HCT116 (cell line): ENCODE measurements around the gene FAAH2. TPM values are rescaled to one million over a fixed set of nuclear protein-coding genes. Genes with fewer than 3 reads are reported as not detected.
A peak's percentile ranks its signal among the peaks of the same experiment; 100 is the strongest.

Experiments
- ATAC-seq: fragments of 200-7000 bp; cut with Tn5 transposase; 2 replicates; pipeline ENCODE4 v1.9.1; 2020; ENCODE audit warnings: mild to moderate bottlenecking, moderate library complexity
- BruUV-seq: library from RNA; stranded (reverse); fragments of 400-500 nt; replicated peaks from 2 replicates; lab custom pipeline; 2021; lab: Mats Ljungman, UMichigan
- CTCF ChIA-PET: fragments of 300-600 bp; sonication (Branson Sonifier 250); formaldehyde crosslinking; loops from one replicate; lab custom pipeline; 2021; ENCODE audit warnings: antibody characterized with exemption; lab: Charles Lee
- POLR2A ChIA-PET: fragments of 300-600, 350-600 bp; sonication (Branson Sonifier 250); formaldehyde crosslinking; loops from one replicate; lab custom pipeline; 2021; ENCODE audit warnings: antibody characterized with exemption; lab: Charles Lee
- RAD21 ChIA-PET, 2 experiments: fragments of 300-600 bp; sonication (Branson Sonifier 250); formaldehyde crosslinking; loops; one replicate each; lab custom pipeline; 2023; ENCODE audit warnings: low total read pairs in 2 of 2; ENCODE audit not compliant: uncharacterized antibody in 2 of 2, unreplicated experiment in 2 of 2, low non-redundant PET in 1 of 2; lab: Charles Lee
- DNase-seq: peaks from one replicate; pipeline ENCODE4 v3.0.0-alpha.2; 2010; ENCODE audit warnings: low read depth, low spot score
- H2AFZ ChIP-seq: fragments of 200-600 bp; shearing (Covaris generic), sonication (generic); 2 replicates; pipeline ENCODE4 v1.6.1; 2017; ENCODE audit warnings: low read depth, mixed run types, mixed read lengths, antibody characterized with exemption, low read length; ENCODE audit not compliant: poor library complexity, severe bottlenecking
- H3K27ac ChIP-seq: 2 replicates; pipeline ENCODE4 v1.5.1; 2012; ENCODE audit warnings: low read depth, low read length
- H3K27me3 ChIP-seq: fragments of 200-600 bp; sonication (generic); 2 replicates; pipeline ENCODE4 v1.6.1; 2016; ENCODE audit warnings: mixed run types, low read length, mixed read lengths; ENCODE audit not compliant: insufficient read depth
- H3K36me3 ChIP-seq, 2 experiments: fragments of 200-500 bp in 1 of 2; fragments of 200-600 bp in 1 of 2; sonication (Bioruptor generic) in 1 of 2; sonication (generic) in 1 of 2; 2 replicates each; pipeline versions ENCODE4 v1.5.1 to v1.6.1; 2014 to 2016; ENCODE audit warnings: low read length in 2 of 2, inconsistent platforms in 1 of 2, mixed read lengths in 1 of 2, mixed run types in 1 of 2; ENCODE audit not compliant: insufficient read depth in 2 of 2, control insufficient read depth in 1 of 2
- H3K4me1 ChIP-seq, 2 experiments: fragments of 200-600 bp in 1 of 2; sonication (generic) in 1 of 2; 2 replicates each; pipeline versions ENCODE4 v1.5.1 to v1.6.1; 2012 to 2017; ENCODE audit warnings: low read length in 2 of 2, inconsistent platforms in 1 of 2, mild to moderate bottlenecking in 1 of 2, mixed read lengths in 1 of 2, mixed run types in 1 of 2, moderate library complexity in 1 of 2; ENCODE audit not compliant: insufficient read depth in 2 of 2, control insufficient read depth in 1 of 2
- H3K4me2 ChIP-seq: fragments of 200-600 bp; sonication (generic); 2 replicates; pipeline ENCODE4 v1.6.1; 2017; ENCODE audit warnings: mixed run types, low read length, mixed read lengths
- H3K4me3 ChIP-seq, 2 experiments: fragments of 200-600 bp in 1 of 2; sonication (generic) in 1 of 2; replicated peaks in 1 of 2; 2 replicates each; pipeline ENCODE4 v1.5.1; 2011 to 2016; ENCODE audit warnings: low read length in 2 of 2, control low read depth in 1 of 2, low read depth in 1 of 2, mild to moderate bottlenecking in 1 of 2, mixed read lengths in 1 of 2, mixed run types in 1 of 2
- H3K79me2 ChIP-seq: fragments of 200-600 bp; sonication (generic); 2 replicates; pipeline ENCODE4 v1.6.1; 2017; ENCODE audit warnings: mild to moderate bottlenecking, mixed run types, low read length, moderate library complexity, mixed read lengths; ENCODE audit not compliant: insufficient read depth
- H3K9ac ChIP-seq: fragments of 200-600 bp; sonication (generic); 2 replicates; pipeline ENCODE4 v1.6.1; 2016; ENCODE audit warnings: low read length, mixed read lengths
- H3K9me2 ChIP-seq: fragments of 200-600 bp; sonication (generic), shearing (Covaris generic); 2 replicates; pipeline ENCODE4 v1.6.1; 2017; ENCODE audit warnings: mixed run types, mild to moderate bottlenecking, moderate library complexity; ENCODE audit not compliant: insufficient read depth
- H3K9me3 ChIP-seq, 2 experiments: fragments of 200-500 bp in 1 of 2; fragments of 200-600 bp in 1 of 2; sonication (Bioruptor generic) in 1 of 2; sonication (generic) in 1 of 2; 2 replicates each; pipeline ENCODE4 v1.6.1; 2014 to 2017; ENCODE audit warnings: low read length in 2 of 2, mixed read lengths in 2 of 2, inconsistent platforms in 1 of 2, low read depth in 1 of 2, mild to moderate bottlenecking in 1 of 2, mixed run types in 1 of 2, moderate library complexity in 1 of 2; ENCODE audit not compliant: control insufficient read depth in 1 of 2, insufficient read depth in 1 of 2
- H4K20me1 ChIP-seq: fragments of 200-600 bp; sonication (generic), shearing (Covaris generic); 2 replicates; pipeline ENCODE4 v1.6.1; 2017; ENCODE audit warnings: mixed run types, mild to moderate bottlenecking, moderate library complexity; ENCODE audit not compliant: insufficient read depth
- CBX3 ChIP-seq: IDR thresholded peaks from 2 replicates; pipeline ENCODE4 v1.6.1; 2012; ENCODE audit warnings: low read depth
- CEBPB ChIP-seq: IDR thresholded peaks from 2 replicates; pipeline ENCODE4 v1.6.1; 2012; ENCODE audit warnings: low read depth
- EGR1 ChIP-seq: IDR thresholded peaks from 2 replicates; pipeline ENCODE4 v1.6.1; 2012; ENCODE audit warnings: low read depth
- EZH2 ChIP-seq: fragments of 200-600 bp; sonication (generic); IDR thresholded peaks from 2 replicates; pipeline ENCODE4 v1.6.1; 2017; ENCODE audit warnings: antibody characterized with exemption, mixed run types
- FOSL1 ChIP-seq: IDR thresholded peaks from 2 replicates; pipeline ENCODE4 v1.6.1; 2012; ENCODE audit warnings: low read depth
- JUND ChIP-seq: IDR thresholded peaks from 2 replicates; pipeline ENCODE4 v1.6.1; 2012
- POLR2A ChIP-seq: IDR thresholded peaks from 2 replicates; pipeline ENCODE4 v1.7.0; 2011; ENCODE audit warnings: borderline replicate concordance; ENCODE audit not compliant: insufficient read depth, insufficient read length; ENCODE audit errors: extremely low read depth
- POLR2AphosphoS5 ChIP-seq: IDR thresholded peaks from 2 replicates; pipeline ENCODE4 v1.6.1; 2011; ENCODE audit warnings: mild to moderate bottlenecking, low read depth, low read length, moderate library complexity
- SIN3A ChIP-seq: IDR thresholded peaks from 2 replicates; pipeline ENCODE4 v1.6.1; 2012; ENCODE audit warnings: low read depth
- SP1 ChIP-seq: IDR thresholded peaks from 2 replicates; pipeline ENCODE4 v1.6.1; 2012; ENCODE audit warnings: low read depth
- TCF7L2 ChIP-seq: IDR thresholded peaks from 2 replicates; pipeline ENCODE4 v1.7.0; 2011; ENCODE audit warnings: borderline replicate concordance, inconsistent platforms; ENCODE audit not compliant: insufficient read depth, insufficient read length; ENCODE audit errors: extremely low read depth
- ZFX ChIP-seq: fragments of 450-650 bp; IDR thresholded peaks from 2 replicates; pipeline ENCODE4 v1.6.1; 2017
- intact Hi-C: fragments of 100-400 bp; cut with micrococcal nuclease; formaldehyde crosslinking; loops from 2 replicates; pipeline ENCODE4 v1.10.0; 2022
- total RNA-seq: library from RNA; stranded (reverse); gene quantifications from one replicate; pipeline ENCODE4 v1.2.1, GENCODE V29; 2021; ENCODE audit not compliant: unreplicated experiment
- TF ChIP-seq, protein P1 (sequence below), 3 experiments: fragments of 200-600 bp in 1 of 3; sonication (generic) in 1 of 3; IDR thresholded peaks in 2 of 3; conservative IDR thresholded peaks in 1 of 3; 2 replicates each; pipeline ENCODE4 v1.5.1; 2012 to 2017; ENCODE audit warnings: low read depth in 2 of 3, low read length in 2 of 3, antibody characterized with exemption in 1 of 3, borderline replicate concordance in 1 of 3, control low read depth in 1 of 3, mild to moderate bottlenecking in 1 of 3, mixed read lengths in 1 of 3, mixed run types in 1 of 3, moderate library complexity in 1 of 3; ENCODE audit not compliant: insufficient read depth in 1 of 3
- TF ChIP-seq, protein P2 (sequence below): IDR thresholded peaks from 2 replicates; pipeline ENCODE4 v1.6.1; 2012
- TF ChIP-seq, protein P3 (sequence below): IDR thresholded peaks from 2 replicates; pipeline ENCODE4 v1.6.1; 2012

The FAAH2 gene
- total RNA-seq, 1 experiment from 2014 or later = 6.1 TPM

DNA sequence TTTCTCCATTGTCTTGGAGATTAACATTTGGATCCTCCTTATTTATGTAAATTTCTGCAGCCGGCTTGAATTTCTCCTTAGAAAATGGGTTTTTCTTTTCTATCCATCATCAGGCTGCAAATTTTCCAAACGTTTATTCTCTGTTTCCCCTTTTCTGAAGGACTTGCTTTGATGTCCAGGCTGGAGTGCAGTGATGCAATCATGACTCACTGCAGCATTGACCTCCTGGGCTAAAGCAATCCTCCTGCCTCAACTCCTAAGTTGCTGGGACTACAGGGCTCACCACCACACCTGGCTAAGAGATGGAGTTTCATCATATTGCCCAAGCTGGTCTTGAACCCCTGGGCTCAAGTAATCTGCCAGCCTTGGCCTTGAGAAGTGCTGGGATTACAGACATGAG lies 161.3 kb downstream of the FAAH2 start:
- Histone ChIP-seq H3K4me3 (no peak overlapping the region), H3K4me1 (peaks cover 0 to 13% of the 10 kb centered on the region in 2 experiments; a peak in 3 of 4 replicates), H3K27me3 (no peaks in the 10 kb centered on the region), H2AFZ (no peak overlapping the region), H3K27ac (no peak overlapping the region), H4K20me1 (no peaks in the 10 kb centered on the region), H3K9me2 (no peaks in the 10 kb centered on the region), H3K79me2 (no peaks in the 10 kb centered on the region), H3K9ac (no peak overlapping the region), H3K36me3 (no peaks in the 10 kb centered on the region), H3K4me2 (no peak overlapping the region), H3K9me3 (no peaks in the 10 kb centered on the region)
- ChIA-PET RAD21 (no interaction called here), POLR2A (no interaction called here), CTCF (no interaction called here)
- ATAC-seq (no peak; the same call in 1 of the 2 replicates), DNase-seq (no peak)
- intact Hi-C loops = no loop called here
- no TSS peak for BruUV-seq
- TF ChIP-seq TCF7L2 (peak; percentile 82), FOSL1 (peak; percentile 54; the same call in 1 of the 2 replicates), JUND (peak; percentile 52), SIN3A (no peak), CEBPB (peak; percentile 60)
- TF ChIP-seq, protein P1, sequence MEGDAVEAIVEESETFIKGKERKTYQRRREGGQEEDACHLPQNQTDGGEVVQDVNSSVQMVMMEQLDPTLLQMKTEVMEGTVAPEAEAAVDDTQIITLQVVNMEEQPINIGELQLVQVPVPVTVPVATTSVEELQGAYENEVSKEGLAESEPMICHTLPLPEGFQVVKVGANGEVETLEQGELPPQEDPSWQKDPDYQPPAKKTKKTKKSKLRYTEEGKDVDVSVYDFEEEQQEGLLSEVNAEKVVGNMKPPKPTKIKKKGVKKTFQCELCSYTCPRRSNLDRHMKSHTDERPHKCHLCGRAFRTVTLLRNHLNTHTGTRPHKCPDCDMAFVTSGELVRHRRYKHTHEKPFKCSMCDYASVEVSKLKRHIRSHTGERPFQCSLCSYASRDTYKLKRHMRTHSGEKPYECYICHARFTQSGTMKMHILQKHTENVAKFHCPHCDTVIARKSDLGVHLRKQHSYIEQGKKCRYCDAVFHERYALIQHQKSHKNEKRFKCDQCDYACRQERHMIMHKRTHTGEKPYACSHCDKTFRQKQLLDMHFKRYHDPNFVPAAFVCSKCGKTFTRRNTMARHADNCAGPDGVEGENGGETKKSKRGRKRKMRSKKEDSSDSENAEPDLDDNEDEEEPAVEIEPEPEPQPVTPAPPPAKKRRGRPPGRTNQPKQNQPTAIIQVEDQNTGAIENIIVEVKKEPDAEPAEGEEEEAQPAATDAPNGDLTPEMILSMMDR (IDR thresholded peaks at IDR 0.05 in 2 of 3, conservative IDR thresholded peaks at IDR 0.05 in 1 of 3; ENCODE audit: borderline replicate concordance in 1 of 3, insufficient read depth in 1 of 3, low read depth in 2 of 3, low read length in 2 of 3) = no peak
- TF ChIP-seq, protein P2, sequence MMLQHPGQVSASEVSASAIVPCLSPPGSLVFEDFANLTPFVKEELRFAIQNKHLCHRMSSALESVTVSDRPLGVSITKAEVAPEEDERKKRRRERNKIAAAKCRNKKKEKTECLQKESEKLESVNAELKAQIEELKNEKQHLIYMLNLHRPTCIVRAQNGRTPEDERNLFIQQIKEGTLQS = peak; percentile 45; the same call in 1 of the 2 replicates

DNA sequence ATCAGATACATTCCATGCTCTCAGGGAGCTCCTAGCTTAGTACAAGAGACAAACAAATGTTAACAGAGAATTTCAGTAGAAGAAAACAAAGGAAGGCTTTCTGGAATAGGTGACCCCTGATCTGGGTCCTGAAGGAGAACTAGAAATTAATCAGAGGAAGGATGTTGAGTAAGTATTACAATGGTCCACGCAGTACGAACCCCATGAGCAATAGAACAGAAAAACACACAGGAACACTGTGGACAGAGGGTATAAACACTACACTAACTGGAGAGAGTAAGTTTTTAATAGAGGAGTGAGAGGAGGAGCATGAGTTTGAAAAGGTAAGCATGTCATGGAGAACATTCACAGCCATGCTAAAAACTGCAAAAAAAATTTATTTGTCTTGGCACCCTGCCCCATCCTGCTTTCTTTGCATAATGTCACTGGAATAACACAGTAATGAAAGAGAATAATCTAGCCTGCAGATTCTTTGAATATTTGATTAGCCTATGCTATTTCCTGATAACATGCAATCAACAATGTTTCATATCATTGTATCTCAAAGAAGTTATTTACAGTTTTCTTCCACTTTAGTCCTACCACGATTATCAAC lies 165.0 kb downstream of the FAAH2 start:
- ChIA-PET POLR2A (no interaction called here), CTCF (no interaction called here), RAD21 (no interaction called here)
- Histone ChIP-seq H3K9me3 (no peaks in the 10 kb centered on the region), H3K4me2 (no peak overlapping the region), H3K27ac (no peak overlapping the region), H2AFZ (no peak overlapping the region), H3K27me3 (no peaks in the 10 kb centered on the region), H3K9me2 (no peaks in the 10 kb centered on the region), H3K79me2 (no peaks in the 10 kb centered on the region), H3K4me1 (peaks cover 0 to 7% of the 10 kb centered on the region in 2 experiments; a peak in 2 of 4 replicates), H4K20me1 (no peaks in the 10 kb centered on the region), H3K9ac (no peak overlapping the region), H3K36me3 (no peaks in the 10 kb centered on the region), H3K4me3 (no peak overlapping the region)
- DNase-seq = no peak
- no TSS peak for BruUV-seq
- no peak for ATAC-seq
- intact Hi-C loops = no loop called here
- TF ChIP-seq SP1 (no peak), TCF7L2 (no peak), POLR2AphosphoS5 (no peak), EZH2 (no peak), EGR1 (no peak), CBX3 (no peak), POLR2A (no peak), FOSL1 (no peak), JUND (no peak), ZFX (no peak), CEBPB (no peak)
- TF ChIP-seq, protein P2 = no peak
- TF ChIP-seq, protein P1 (IDR thresholded peaks at IDR 0.05 in 2 of 3, conservative IDR thresholded peaks at IDR 0.05 in 1 of 3; ENCODE audit: borderline replicate concordance in 1 of 3, insufficient read depth in 1 of 3, low read depth in 2 of 3, low read length in 2 of 3) = no peak
- TF ChIP-seq, protein P3, sequence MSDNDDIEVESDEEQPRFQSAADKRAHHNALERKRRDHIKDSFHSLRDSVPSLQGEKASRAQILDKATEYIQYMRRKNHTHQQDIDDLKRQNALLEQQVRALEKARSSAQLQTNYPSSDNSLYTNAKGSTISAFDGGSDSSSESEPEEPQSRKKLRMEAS = no peak
